Activated T-cell treated with anti-CD3 and anti-CD28 coated beads for 1 hour (primary cell): ENCODE results near the gene CDH4.

Source experiments
- DNase-seq: peaks from one replicate; pipeline ENCODE4 v3.0.0-alpha.2; 2020; ENCODE audit warnings: low read depth

The CDH4 gene

GRCh38 chr20:61754976-61755778 is 503.1 kb downstream of the CDH4 start:
- no peak for DNase-seq

- DNase-seq: no peak
Observed at GRCh38 chr20:61755971-61756845, 504.1 kb downstream of the CDH4 start.

- no peak for DNase-seq
Observed at GRCh38 chr20:61756966-61757677, 505.1 kb downstream of the CDH4 start.

- DNase-seq: no peak
Observed at GRCh38 chr20:61757678-61758563, 505.9 kb downstream of the CDH4 start.

GRCh38 chr20:61758564-61759200 is 506.6 kb downstream of the CDH4 start:
- no peak for DNase-seq

GRCh38 chr20:61759286-61760065 is 507.4 kb downstream of the CDH4 start:
- DNase-seq: no peak

GRCh38 chr20:61760321-61760720 is 508.3 kb downstream of the CDH4 start:
- no peak for DNase-seq

- DNase-seq: no peak
Observed at GRCh38 chr20:61760731-61761130, 508.7 kb downstream of the CDH4 start.

GRCh38 chr20:61761453-61762166 is 509.5 kb downstream of the CDH4 start:
- no peak for DNase-seq

GRCh38 chr20:61762167-61762710 is 510.2 kb downstream of the CDH4 start:
- DNase-seq: no peak

- no peak for DNase-seq
Observed at GRCh38 chr20:61762886-61763739, 511.1 kb downstream of the CDH4 start.

GRCh38 chr20:61763740-61764400 is 511.8 kb downstream of the CDH4 start:
- no peak for DNase-seq

GRCh38 chr20:61764471-61765025 is 512.5 kb downstream of the CDH4 start:
- no peak for DNase-seq

- DNase-seq: no peak
Observed at GRCh38 chr20:61765081-61765870, 513.2 kb downstream of the CDH4 start.

- no peak for DNase-seq
Observed at GRCh38 chr20:61765871-61766654, 514.0 kb downstream of the CDH4 start.
